Peyer's patch (tissue), 4 donors: ENCODE results near the gene YARS2. TPM values are rescaled to one million over a fixed set of nuclear protein-coding genes. Genes with fewer than 3 reads are reported as not detected.

Experiments
- DNase-seq, 3 donors: peaks; one replicate each; pipeline ENCODE4 v3.0.0-alpha.2; 2017 to 2019
- H3K27ac ChIP-seq, 4 donors: fragments of 200-600 bp; sonication (generic); one replicate each; pipeline ENCODE4 v1.5.1; 2016 to 2019
- H3K27me3 ChIP-seq, 2 donors: fragments of 200-600 bp; sonication (generic); one replicate each; pipeline ENCODE4 v1.5.1; 2019
- H3K36me3 ChIP-seq, 3 donors: fragments of 200-600 bp; sonication (generic); one replicate each; pipeline ENCODE4 v1.5.1; 2016 to 2019
- H3K4me1 ChIP-seq, 4 donors: fragments of 200-600 bp; sonication (generic); one replicate each; pipeline ENCODE4 v1.5.1; 2016 to 2019
- H3K4me3 ChIP-seq, 4 donors: fragments of 200-600 bp; sonication (generic); 1 replicate in 3 of 4; 2 replicates in 1 of 4; pipeline ENCODE4 v1.5.1; 2016 to 2019; ENCODE audit warnings: mild to moderate bottlenecking in 1 of 4
- H3K9me3 ChIP-seq, 4 donors: fragments of 200-600 bp; sonication (generic); one replicate each; pipeline ENCODE4 v1.5.1; 2016 to 2019; ENCODE audit warnings: mild to moderate bottlenecking in 1 of 4
- CTCF ChIP-seq, 6 experiments: fragments of 450-650 bp in 4 of 6; fragments of 200-600 bp in 2 of 6; sonication (generic) in 1 of 6; IDR thresholded peaks; one replicate each; pipeline ENCODE4 v1.5.1; 2017 to 2019; ENCODE audit warnings: antibody characterized with exemption in 6 of 6, mild to moderate bottlenecking in 3 of 6, moderate library complexity in 1 of 6
- POLR2A ChIP-seq, 2 donors: fragments of 450-650 bp; IDR thresholded peaks; one replicate each; pipeline ENCODE4 v1.5.1; 2017; ENCODE audit warnings: antibody characterized with exemption in 2 of 2, mild to moderate bottlenecking in 2 of 2, moderate library complexity in 2 of 2
- small RNA-seq, 2 donors: library from RNA; depleted of rRNA; stranded (forward); fragments of <200 nt; gene quantifications; one replicate each; pipeline ENCODE3, GENCODE V24; 2016
- total RNA-seq, 4 donors: library from RNA; depleted of rRNA; stranded (reverse); fragments of >200 nt; gene quantifications; one replicate each; pipeline ENCODE4 v1.1.0, GENCODE V29; 2016

Gene YARS2
- total RNA-seq, 4 donors from 2014 or later: 9.6 to 22.8 (median 19.2) TPM

- no peak for DNase-seq
- Histone ChIP-seq H3K9me3 (no peaks in the 10 kb centered on the region), H3K27me3 (no peaks in the 10 kb centered on the region), H3K36me3 (peaks cover 0 to 6% (median 0%) of the 10 kb centered on the region in 3 donors), H3K4me3 (no peak overlapping the region), H3K4me1 (no peaks in the 10 kb centered on the region), H3K27ac (no peak overlapping the region)
- TF ChIP-seq CTCF (IDR thresholded peaks at IDR 0.05): no peak
- no peak for TF ChIP-seq POLR2A (IDR thresholded peaks at IDR 0.05)
These were observed 57.4 kb downstream of the YARS2 start for GRCh38 chr12:32698285-32698684.

GRCh38 chr12:32697445-32697844 lies 58.3 kb downstream of the YARS2 start:
- H3K4me1 ChIP-seq: no peaks in the 10 kb centered on the region
- H3K27ac ChIP-seq: no peak overlapping the region
- DNase-seq: no peak
- no peak overlapping the region for H3K4me3 ChIP-seq
- peaks cover 0 to 3% (median 0%) of the 10 kb centered on the region in 3 donors for H3K36me3 ChIP-seq
- H3K9me3 ChIP-seq: no peaks in the 10 kb centered on the region
- TF ChIP-seq POLR2A (IDR thresholded peaks at IDR 0.05) (no peak), CTCF (IDR thresholded peaks at IDR 0.05) (no peak)
- no peaks in the 10 kb centered on the region for H3K27me3 ChIP-seq

Small RNAs within 50 kb of the gene (small RNA-seq; reads per million reads assigned to genes)
- 0 reads per million in 2 donors for gene RF00019

Other genes with a start within 250 kb of the YARS2 start
- gene DNM1L, start 76.6 kb downstream of the YARS2 start, total RNA-seq: 10 to 100 TPM; 30.6 to 91.6 (median 50.0) TPM
- 100 to 1,000 TPM in 1 of 4 donors, 10 to 100 TPM in 3; 42.9 to 103 (median 64.8) TPM for gene PKP2, start 140.9 kb upstream of the YARS2 start, total RNA-seq